Measurements from ENCODE around the gene AGPS. TPM values are rescaled to one million over a fixed set of nuclear protein-coding genes. Genes with fewer than 3 reads are reported as not detected.

AGPS gene
- total RNA-seq, 1 donor, result 45.0 TPM

GRCh38 chr2:177582000-177582399 lies 189.4 kb downstream of the AGPS start:
- DNase-seq (ENCODE audit: low read depth in 2 of 3, low spot score in 2 of 3), result no peak

GRCh38 chr2:177584030-177584692 lies 191.6 kb downstream of the AGPS start:
- no peak for DNase-seq (ENCODE audit: low read depth in 2 of 3, low spot score in 2 of 3)

GRCh38 chr2:177585234-177585863 lies 192.8 kb downstream of the AGPS start:
- DNase-seq (ENCODE audit: low read depth in 2 of 3, low spot score in 2 of 3), result no peak

GRCh38 chr2:177586154-177586553 lies 193.6 kb downstream of the AGPS start:
- no peak for DNase-seq (ENCODE audit: low read depth in 2 of 3, low spot score in 2 of 3)

- no peak for DNase-seq (ENCODE audit: low read depth in 2 of 3, low spot score in 2 of 3)
Observed at GRCh38 chr2:177587371-177587770, 194.8 kb downstream of the AGPS start.

GRCh38 chr2:177588671-177589070 lies 196.1 kb downstream of the AGPS start:
- no peak for DNase-seq (ENCODE audit: low read depth in 2 of 3, low spot score in 2 of 3)

GRCh38 chr2:177589186-177589585 lies 196.6 kb downstream of the AGPS start:
- DNase-seq (ENCODE audit: low read depth in 2 of 3, low spot score in 2 of 3), result no peak

- no peak for DNase-seq (ENCODE audit: low read depth in 2 of 3, low spot score in 2 of 3)
Observed at GRCh38 chr2:177592397-177592796, 199.8 kb downstream of the AGPS start.

GRCh38 chr2:177592945-177593344 lies 200.4 kb downstream of the AGPS start:
- no peak for DNase-seq (ENCODE audit: low read depth in 2 of 3, low spot score in 2 of 3)

- DNase-seq (ENCODE audit: low read depth in 2 of 3, low spot score in 2 of 3), result no peak
Observed at GRCh38 chr2:177593402-177593801, 200.8 kb downstream of the AGPS start.

Small RNAs within 50 kb of the gene (small RNA-seq; reads per million reads assigned to genes)
- gene RF01210, result not detected

Other genes starting within 250 kb of the AGPS start
- gene HNRNPA3, start 180.0 kb upstream of the AGPS start, total RNA-seq, result 23.7 TPM
- 36.1 TPM for gene NFE2L2, start 128.0 kb upstream of the AGPS start, total RNA-seq

All from hematopoietic multipotent progenitor cell (in vitro differentiated cells).